ENCODE results near the gene CASK. TPM values are rescaled to one million over a fixed set of nuclear protein-coding genes. Genes with fewer than 3 reads are reported as not detected.
"Not testable (repeated sequence)": the region's sequence is repeated elsewhere in the genome, so short reads cannot be mapped to it uniquely, and the experiment has no call there.

CASK gene
- polyA plus RNA-seq, 3 donors, result 43.6 to 48.2 (median 47.1) TPM

GRCh38 chrX:41750716-41751115, 172.6 kb downstream of the CASK start:
- DNase-seq, result no peak

GRCh38 chrX:41739871-41740270, 183.5 kb downstream of the CASK start:
- no peak for DNase-seq

GRCh38 chrX:41737065-41737464, 186.3 kb downstream of the CASK start:
- no peak for DNase-seq

- no peak for DNase-seq
These were observed 188.8 kb downstream of the CASK start for GRCh38 chrX:41734530-41734929.

- DNase-seq, result no peak
These were observed 189.4 kb downstream of the CASK start for GRCh38 chrX:41733939-41734338.

- no peak for DNase-seq
These were observed 191.1 kb downstream of the CASK start for GRCh38 chrX:41732260-41732659.

- DNase-seq, result no peak
These were observed 193.3 kb downstream of the CASK start for GRCh38 chrX:41730081-41730480.

- DNase-seq, result no peak
These were observed 195.2 kb downstream of the CASK start for GRCh38 chrX:41728125-41728524.

- no peak for DNase-seq
These were observed 199.5 kb downstream of the CASK start, which contains the start of gene GPR82 for GRCh38 chrX:41723826-41724225. Gene GPR82, plus strand, starts transcription at chrX:41724181. Its CDS starts 2,846 bp downstream, at chrX:41727027.

- DNase-seq, result no peak
These were observed 200.3 kb downstream of the CASK start for GRCh38 chrX:41722816-41723618.

GRCh38 chrX:41722214-41722613, 201.1 kb downstream of the CASK start:
- DNase-seq, result no peak

- DNase-seq, result no peak
These were observed 201.8 kb downstream of the CASK start for GRCh38 chrX:41721590-41721989.

- DNase-seq, result no peak
These were observed 203.1 kb downstream of the CASK start for GRCh38 chrX:41720125-41720779.

- DNase-seq, result not testable (repeated sequence)
These were observed 203.7 kb downstream of the CASK start for GRCh38 chrX:41719610-41720009.

- DNase-seq, result no peak
These were observed 204.7 kb downstream of the CASK start for GRCh38 chrX:41718481-41719235.

GRCh38 chrX:41716767-41717473, 206.4 kb downstream of the CASK start:
- no peak for DNase-seq

GRCh38 chrX:41716222-41716621, 207.1 kb downstream of the CASK start:
- no peak for DNase-seq

- no peak for DNase-seq
These were observed 212.2 kb downstream of the CASK start for GRCh38 chrX:41711021-41711667.

GRCh38 chrX:41708486-41708885, 214.9 kb downstream of the CASK start:
- DNase-seq, result no peak

- no peak for DNase-seq
These were observed 216.1 kb downstream of the CASK start for GRCh38 chrX:41707218-41707617.

- no peak for DNase-seq
These were observed 217.5 kb downstream of the CASK start for GRCh38 chrX:41705680-41706374.

Measured in renal pelvis (tissue), 4 donors.